Measurements from ENCODE around the gene CELSR1. TPM values are rescaled to one million over a fixed set of nuclear protein-coding genes. Genes with fewer than 3 reads are reported as not detected.

The CELSR1 gene
- total RNA-seq, 1 experiment from 2014 or later, result 30.7 TPM

DNA sequence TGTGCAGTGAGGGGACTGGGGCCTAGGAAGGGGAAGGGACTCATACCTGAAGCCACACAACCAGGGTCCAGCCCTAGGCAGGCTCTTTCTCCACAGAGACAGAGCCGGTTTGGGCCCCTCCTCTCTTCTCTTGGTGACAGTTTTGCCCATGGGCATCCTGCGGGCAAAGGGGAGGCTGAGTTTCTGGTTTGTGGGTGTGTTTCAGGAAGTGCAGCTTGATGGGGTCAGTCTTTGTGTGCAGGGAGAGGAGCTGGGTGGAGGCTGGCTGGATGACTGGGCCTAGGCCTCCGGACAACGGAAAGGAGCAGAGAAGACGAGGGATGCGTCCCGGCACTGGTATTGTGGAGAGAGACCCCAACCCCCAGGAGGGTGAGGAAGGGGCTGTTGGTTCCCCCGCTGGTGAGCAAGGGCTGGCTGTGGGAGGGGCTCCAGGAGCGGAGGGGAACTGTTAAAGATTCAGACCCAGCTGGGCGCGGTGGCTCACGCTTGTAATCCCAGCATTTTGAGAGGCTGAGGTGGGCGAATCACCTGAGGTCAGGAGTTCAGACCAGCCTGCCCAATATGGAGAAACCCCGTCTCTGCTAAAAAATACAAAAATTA, 23.4 kb upstream of the CELSR1 start:
- DNase-seq (ENCODE audit: low read depth, low spot score) (no peak), ATAC-seq (no peak)
- Histone ChIP-seq H3K27ac (ENCODE audit: low read length) (no peak overlapping the region), H3K4me1 (ENCODE audit: control insufficient read depth, insufficient read depth, low read length) (no peaks in the 10 kb centered on the region), H3K9me3 (ENCODE audit: control insufficient read depth, insufficient read depth, low read depth, low read length) (no peaks in the 10 kb centered on the region), H3K36me3 (ENCODE audit: control insufficient read depth, insufficient read depth, low read length) (no peaks in the 10 kb centered on the region), H3K27me3 (ENCODE audit: control insufficient read depth, insufficient read depth, low read length) (no peaks in the 10 kb centered on the region), H3K4me3 (ENCODE audit: low read depth in 2 of 2, low read length in 2 of 2) (no peak overlapping the region)
- in situ Hi-C loops (cut with HindIII; ENCODE audit: low pct_unique_long_range_greater_than_20kb, low sequenced_read_pairs) (no loop called here), intact Hi-C loops (cut with micrococcal nuclease; ENCODE audit: unreplicated experiment) (loop anchor here (10.0 kb wide), 1 partner anchor 124 kb away; no protein-coding TSS in a partner anchor)
- CTCF ChIA-PET, result no interaction called here
- no TSS peak for BruUV-seq (replicated peaks)
- POLR2A ChIA-PET, result no interaction called here
- no peak for TF ChIP-seq POLR2AphosphoS5 (IDR thresholded peaks at IDR 0.05; ENCODE audit: low read depth, low read length)
- TF ChIP-seq TCF7L2 (IDR thresholded peaks at IDR 0.05; ENCODE audit: low read depth, low read length), result no peak
- TF ChIP-seq, protein P1, sequence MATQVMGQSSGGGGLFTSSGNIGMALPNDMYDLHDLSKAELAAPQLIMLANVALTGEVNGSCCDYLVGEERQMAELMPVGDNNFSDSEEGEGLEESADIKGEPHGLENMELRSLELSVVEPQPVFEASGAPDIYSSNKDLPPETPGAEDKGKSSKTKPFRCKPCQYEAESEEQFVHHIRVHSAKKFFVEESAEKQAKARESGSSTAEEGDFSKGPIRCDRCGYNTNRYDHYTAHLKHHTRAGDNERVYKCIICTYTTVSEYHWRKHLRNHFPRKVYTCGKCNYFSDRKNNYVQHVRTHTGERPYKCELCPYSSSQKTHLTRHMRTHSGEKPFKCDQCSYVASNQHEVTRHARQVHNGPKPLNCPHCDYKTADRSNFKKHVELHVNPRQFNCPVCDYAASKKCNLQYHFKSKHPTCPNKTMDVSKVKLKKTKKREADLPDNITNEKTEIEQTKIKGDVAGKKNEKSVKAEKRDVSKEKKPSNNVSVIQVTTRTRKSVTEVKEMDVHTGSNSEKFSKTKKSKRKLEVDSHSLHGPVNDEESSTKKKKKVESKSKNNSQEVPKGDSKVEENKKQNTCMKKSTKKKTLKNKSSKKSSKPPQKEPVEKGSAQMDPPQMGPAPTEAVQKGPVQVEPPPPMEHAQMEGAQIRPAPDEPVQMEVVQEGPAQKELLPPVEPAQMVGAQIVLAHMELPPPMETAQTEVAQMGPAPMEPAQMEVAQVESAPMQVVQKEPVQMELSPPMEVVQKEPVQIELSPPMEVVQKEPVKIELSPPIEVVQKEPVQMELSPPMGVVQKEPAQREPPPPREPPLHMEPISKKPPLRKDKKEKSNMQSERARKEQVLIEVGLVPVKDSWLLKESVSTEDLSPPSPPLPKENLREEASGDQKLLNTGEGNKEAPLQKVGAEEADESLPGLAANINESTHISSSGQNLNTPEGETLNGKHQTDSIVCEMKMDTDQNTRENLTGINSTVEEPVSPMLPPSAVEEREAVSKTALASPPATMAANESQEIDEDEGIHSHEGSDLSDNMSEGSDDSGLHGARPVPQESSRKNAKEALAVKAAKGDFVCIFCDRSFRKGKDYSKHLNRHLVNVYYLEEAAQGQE (IDR thresholded peaks at IDR 0.05; ENCODE audit: insufficient read depth in 1 of 2, low read depth in 2 of 2, low read length in 1 of 2), result no peak
- TF ChIP-seq, protein P2, sequence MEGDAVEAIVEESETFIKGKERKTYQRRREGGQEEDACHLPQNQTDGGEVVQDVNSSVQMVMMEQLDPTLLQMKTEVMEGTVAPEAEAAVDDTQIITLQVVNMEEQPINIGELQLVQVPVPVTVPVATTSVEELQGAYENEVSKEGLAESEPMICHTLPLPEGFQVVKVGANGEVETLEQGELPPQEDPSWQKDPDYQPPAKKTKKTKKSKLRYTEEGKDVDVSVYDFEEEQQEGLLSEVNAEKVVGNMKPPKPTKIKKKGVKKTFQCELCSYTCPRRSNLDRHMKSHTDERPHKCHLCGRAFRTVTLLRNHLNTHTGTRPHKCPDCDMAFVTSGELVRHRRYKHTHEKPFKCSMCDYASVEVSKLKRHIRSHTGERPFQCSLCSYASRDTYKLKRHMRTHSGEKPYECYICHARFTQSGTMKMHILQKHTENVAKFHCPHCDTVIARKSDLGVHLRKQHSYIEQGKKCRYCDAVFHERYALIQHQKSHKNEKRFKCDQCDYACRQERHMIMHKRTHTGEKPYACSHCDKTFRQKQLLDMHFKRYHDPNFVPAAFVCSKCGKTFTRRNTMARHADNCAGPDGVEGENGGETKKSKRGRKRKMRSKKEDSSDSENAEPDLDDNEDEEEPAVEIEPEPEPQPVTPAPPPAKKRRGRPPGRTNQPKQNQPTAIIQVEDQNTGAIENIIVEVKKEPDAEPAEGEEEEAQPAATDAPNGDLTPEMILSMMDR (IDR thresholded peaks at IDR 0.05), result no peak
- no peak for TF ChIP-seq SIN3A (IDR thresholded peaks at IDR 0.05; ENCODE audit: borderline replicate concordance, insufficient read depth, low read depth, low read length)

DNA sequence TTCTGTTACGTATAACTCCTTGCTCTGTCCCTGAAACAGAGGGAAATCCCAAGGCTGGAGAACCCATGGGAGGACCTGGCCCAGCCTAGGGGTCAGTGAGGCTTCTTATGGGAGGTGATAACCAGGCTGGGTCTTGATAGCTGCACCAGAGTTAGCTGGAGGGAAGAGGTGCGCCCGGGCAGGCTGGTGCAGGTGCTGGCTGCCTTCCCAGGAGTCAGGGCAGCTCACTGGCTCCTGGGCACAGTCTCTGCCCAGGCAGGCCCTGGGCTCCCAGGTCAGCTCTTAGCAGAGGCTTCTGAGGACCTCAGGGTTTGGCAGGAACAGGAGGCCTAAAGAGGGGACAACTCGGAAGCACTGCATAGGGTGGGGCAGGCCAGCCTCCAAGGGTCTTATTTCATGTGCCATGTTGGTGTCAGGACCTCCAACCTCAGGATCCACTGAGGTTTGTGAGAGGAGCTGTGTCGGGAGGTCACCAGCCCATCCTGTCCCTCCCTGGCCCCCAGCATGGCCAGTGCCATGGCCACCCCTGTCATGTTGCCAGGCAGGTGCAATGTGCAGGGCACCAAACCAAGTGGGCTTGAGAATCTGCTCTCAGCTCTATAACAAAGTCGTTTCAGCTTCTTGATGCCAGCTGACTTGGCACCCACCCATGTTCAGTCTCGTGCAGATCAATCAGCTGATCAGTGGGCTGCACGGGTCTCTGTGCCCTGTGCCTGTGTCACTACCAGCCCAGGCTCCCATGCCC, 20.5 kb upstream of the CELSR1 start:
- POLR2A ChIA-PET, result no interaction called here
- TF ChIP-seq, protein P1 (IDR thresholded peaks at IDR 0.05; ENCODE audit: insufficient read depth in 1 of 2, low read depth in 2 of 2, low read length in 1 of 2), result no peak
- TF ChIP-seq SIN3A (IDR thresholded peaks at IDR 0.05; ENCODE audit: borderline replicate concordance, insufficient read depth, low read depth, low read length) (no peak), POLR2AphosphoS5 (IDR thresholded peaks at IDR 0.05; ENCODE audit: low read depth, low read length) (no peak), TCF7L2 (IDR thresholded peaks at IDR 0.05; ENCODE audit: low read depth, low read length) (no peak)
- TF ChIP-seq, protein P2 (IDR thresholded peaks at IDR 0.05), result no peak
- in situ Hi-C loops (cut with HindIII; ENCODE audit: low pct_unique_long_range_greater_than_20kb, low sequenced_read_pairs), result no loop called here
- Histone ChIP-seq H3K36me3 (ENCODE audit: control insufficient read depth, insufficient read depth, low read length) (no peaks in the 10 kb centered on the region), H3K27me3 (ENCODE audit: control insufficient read depth, insufficient read depth, low read length) (no peaks in the 10 kb centered on the region), H3K27ac (ENCODE audit: low read length) (no peak overlapping the region), H3K9me3 (ENCODE audit: control insufficient read depth, insufficient read depth, low read depth, low read length) (no peaks in the 10 kb centered on the region), H3K4me1 (ENCODE audit: control insufficient read depth, insufficient read depth, low read length) (no peaks in the 10 kb centered on the region), H3K4me3 (ENCODE audit: low read depth in 2 of 2, low read length in 2 of 2) (no peak overlapping the region)
- no TSS peak for BruUV-seq (replicated peaks)
- DNase-seq (ENCODE audit: low read depth, low spot score) (no peak), ATAC-seq (no peak)
- CTCF ChIA-PET, result no interaction called here
- intact Hi-C loops (cut with micrococcal nuclease; ENCODE audit: unreplicated experiment), result no loop called here
